GM06990 (cell line): ENCODE data around the gene AIM2.
"Not testable (repeated sequence)": the region's sequence is repeated elsewhere in the genome, so short reads cannot be mapped to it uniquely, and the experiment has no call there.

Experiments used
- DNase-seq: peaks from one replicate; pipeline ENCODE4 v3.0.0-alpha.2; 2011; ENCODE audit not compliant: insufficient read length; ENCODE audit errors: extremely low read depth
- H3K27me3 ChIP-seq: replicated peaks from 2 replicates; pipeline ENCODE4 v1.6.0; 2011; ENCODE audit warnings: low read length; ENCODE audit not compliant: control insufficient read depth, insufficient read depth
- H3K36me3 ChIP-seq: 2 replicates; pipeline ENCODE4 v1.5.1; 2011; ENCODE audit warnings: low read length; ENCODE audit not compliant: control insufficient read depth, insufficient read depth
- H3K4me3 ChIP-seq: replicated peaks from 2 replicates; pipeline ENCODE4 v1.5.1; 2011; ENCODE audit warnings: low read depth, mild to moderate bottlenecking, control low read depth, low read length
- TF ChIP-seq, protein P1 (sequence below): IDR thresholded peaks from 2 replicates; pipeline ENCODE4 v1.5.1; 2011; ENCODE audit warnings: low read length, control low read depth, mild to moderate bottlenecking, inconsistent platforms; ENCODE audit not compliant: insufficient read depth, poor library complexity, severe bottlenecking

Gene AIM2

DNA sequence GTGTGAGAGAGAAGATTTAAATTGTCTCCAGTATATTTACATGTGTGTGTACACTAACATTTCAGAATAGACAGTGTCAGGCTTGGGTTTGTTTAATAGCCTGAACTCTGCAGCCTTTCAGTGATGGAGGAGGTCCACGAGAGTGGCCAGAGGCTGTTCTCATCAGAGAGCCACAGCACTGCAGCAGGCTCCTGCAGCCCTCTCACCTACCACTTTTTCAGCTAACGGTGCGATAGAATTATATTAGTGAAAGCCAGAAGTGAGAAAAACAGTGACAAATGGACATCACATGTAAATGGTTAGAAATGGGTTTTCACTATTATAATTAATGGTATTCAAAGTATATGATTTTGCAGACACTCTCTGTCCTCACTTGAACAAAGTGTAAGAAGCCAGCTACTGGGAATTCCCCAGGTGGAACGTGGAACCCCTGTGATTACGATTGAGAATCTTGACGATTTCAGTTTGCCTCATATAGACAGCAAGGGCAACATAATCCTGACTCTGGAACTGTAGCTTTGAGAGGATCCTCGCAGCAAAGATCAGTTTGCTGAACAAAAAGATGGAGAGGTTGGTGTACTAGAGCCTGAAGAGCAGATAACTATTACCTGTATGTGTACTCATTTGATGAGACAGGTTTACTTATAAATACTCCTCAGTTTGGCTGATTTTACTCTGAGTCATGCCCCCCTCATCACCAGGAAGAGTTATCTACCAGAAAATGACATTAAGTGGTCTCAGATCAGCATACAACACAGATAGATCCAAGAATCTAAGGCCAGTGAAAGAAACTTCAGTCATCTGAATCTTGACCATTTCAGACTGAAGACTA lies 35.5 kb downstream of the AIM2 start:
- TF ChIP-seq, protein P1, sequence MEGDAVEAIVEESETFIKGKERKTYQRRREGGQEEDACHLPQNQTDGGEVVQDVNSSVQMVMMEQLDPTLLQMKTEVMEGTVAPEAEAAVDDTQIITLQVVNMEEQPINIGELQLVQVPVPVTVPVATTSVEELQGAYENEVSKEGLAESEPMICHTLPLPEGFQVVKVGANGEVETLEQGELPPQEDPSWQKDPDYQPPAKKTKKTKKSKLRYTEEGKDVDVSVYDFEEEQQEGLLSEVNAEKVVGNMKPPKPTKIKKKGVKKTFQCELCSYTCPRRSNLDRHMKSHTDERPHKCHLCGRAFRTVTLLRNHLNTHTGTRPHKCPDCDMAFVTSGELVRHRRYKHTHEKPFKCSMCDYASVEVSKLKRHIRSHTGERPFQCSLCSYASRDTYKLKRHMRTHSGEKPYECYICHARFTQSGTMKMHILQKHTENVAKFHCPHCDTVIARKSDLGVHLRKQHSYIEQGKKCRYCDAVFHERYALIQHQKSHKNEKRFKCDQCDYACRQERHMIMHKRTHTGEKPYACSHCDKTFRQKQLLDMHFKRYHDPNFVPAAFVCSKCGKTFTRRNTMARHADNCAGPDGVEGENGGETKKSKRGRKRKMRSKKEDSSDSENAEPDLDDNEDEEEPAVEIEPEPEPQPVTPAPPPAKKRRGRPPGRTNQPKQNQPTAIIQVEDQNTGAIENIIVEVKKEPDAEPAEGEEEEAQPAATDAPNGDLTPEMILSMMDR, result no peak
- no peak for DNase-seq
- Histone ChIP-seq H3K36me3 (peaks cover 15% of the 10 kb centered on the region), H3K27me3 (no peaks in the 10 kb centered on the region), H3K4me3 (no peak overlapping the region)

DNA sequence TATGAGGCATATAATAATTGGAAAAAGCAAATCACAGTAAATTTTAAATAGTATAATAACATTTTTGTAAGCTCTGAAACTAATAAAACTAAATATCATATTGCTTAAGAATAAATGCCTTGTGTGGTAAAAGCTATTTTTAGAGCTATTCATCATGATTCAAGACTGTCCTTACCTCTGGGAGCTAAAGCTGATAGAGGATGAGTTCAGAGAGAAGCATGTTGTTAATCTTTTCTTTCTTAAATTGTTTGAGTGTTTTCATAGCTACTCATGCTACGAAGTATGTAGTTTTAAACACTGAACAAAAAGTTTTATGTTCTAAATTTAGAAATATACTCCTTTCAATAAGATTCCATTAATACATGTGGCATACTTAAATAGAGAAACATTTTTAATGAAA lies 36.4 kb downstream of the AIM2 start:
- Histone ChIP-seq H3K27me3 (no peaks in the 10 kb centered on the region), H3K4me3 (no peak overlapping the region), H3K36me3 (peaks cover 18% of the 10 kb centered on the region)
- TF ChIP-seq, protein P1, result no peak
- no peak for DNase-seq

DNA sequence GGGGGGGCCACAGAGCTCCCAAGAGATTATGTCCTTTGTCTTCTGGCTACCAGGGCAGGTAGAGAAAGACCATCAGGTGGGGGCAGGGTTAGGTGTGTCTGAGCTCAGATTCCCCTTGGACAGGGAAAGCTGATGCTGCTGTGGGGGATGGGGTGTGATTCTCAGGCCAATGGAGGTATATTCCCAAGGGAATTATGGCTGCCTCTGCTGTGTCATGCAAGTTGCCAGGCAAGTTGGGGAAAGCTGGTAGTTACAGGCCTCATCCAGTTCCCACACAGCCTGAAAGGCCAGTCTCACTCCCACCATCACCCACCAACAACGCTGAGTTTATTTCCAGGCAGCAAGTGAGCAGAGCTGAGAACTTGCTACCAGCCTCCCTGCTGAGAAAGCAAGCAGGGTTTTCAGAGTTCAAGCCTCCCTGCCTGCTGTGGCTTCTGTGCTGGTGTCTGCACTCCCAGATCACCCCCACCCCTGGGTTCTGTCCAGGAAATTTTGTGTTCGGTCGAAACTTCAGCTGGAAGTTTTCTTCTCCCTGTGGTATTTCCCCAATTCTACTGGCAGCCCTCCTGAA lies 45.6 kb downstream of the AIM2 start:
- TF ChIP-seq, protein P1, result no peak
- H3K4me3 ChIP-seq, result no peak overlapping the region
- DNase-seq, result no peak
- H3K27me3 ChIP-seq, result no peaks in the 10 kb centered on the region
- peaks cover 25% of the 10 kb centered on the region for H3K36me3 ChIP-seq

DNA sequence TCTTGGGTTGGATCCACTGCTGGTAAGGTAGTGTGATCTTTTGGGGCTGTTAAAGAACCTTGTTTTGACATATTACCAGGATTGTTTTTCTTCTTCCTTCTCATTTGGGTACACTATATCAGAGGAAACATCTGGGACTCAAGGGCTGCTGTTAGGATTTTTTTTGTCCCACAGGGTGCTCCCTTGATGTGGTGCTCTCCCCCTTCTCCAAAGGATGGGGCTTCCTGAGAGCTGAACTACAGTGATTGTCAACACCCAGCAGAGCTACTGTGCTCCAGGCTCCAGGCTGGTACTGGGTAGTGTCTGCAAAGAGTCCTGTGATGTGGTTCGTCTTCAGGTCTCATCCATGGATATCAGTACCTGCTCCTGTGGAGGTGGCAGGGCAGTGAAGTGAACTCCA lies 46.3 kb downstream of the AIM2 start:
- H3K36me3 ChIP-seq, result peaks cover 23% of the 10 kb centered on the region
- no peaks in the 10 kb centered on the region for H3K27me3 ChIP-seq

DNA sequence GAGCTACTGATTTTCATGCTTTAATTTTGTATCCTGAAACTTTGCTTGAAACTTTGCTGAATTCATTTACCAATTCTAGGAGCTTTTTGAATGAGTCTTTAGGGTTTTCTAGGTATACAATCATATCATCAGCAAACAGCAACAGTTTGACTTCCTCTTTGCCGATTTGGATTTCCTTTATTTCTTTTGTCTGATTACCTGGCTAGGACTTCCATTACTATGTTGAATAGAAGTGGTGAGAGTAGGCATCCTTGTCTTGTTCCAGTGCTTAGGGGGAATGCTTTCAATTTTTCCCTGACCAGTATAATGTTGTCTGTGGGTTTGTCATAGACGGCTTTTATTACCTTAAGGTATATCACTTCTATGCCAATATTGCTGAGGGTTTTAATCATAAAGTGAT lies 49.7 kb downstream of the AIM2 start:
- not testable (repeated sequence) for H3K27me3 ChIP-seq, H3K4me3 ChIP-seq, DNase-seq
- H3K36me3 ChIP-seq, result peaks cover 20% of the 10 kb centered on the region

More for the DNA sequence above, 46.3 kb downstream of the AIM2 start:
- H3K4me3 ChIP-seq, result no peak overlapping the region
- TF ChIP-seq, protein P1, result no peak
- DNase-seq, result no peak

DNA sequence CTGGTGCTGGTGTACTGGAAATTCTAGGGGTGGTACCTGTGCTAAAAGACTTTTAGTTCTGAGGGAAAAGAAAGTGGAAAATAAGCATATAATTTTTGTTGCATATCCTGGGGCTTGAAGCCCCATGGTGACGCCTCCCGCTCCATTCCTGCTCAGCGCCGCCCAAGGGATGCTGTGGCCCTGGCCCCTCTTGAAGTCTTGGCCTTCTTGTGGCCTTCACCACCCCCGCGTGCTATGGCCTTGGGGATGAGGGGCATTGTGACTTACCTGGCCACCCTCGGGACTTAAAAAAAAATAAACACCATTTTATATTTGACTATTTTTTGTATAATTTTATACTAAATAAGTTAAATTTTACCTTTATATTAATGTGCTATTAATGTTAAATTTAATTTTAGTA lies 51.5 kb downstream of the AIM2 start:
- no peak for DNase-seq
- no peak overlapping the region for H3K4me3 ChIP-seq
- H3K36me3 ChIP-seq, result peaks cover 13% of the 10 kb centered on the region
- no peaks in the 10 kb centered on the region for H3K27me3 ChIP-seq
- TF ChIP-seq, protein P1, result no peak
